ENCODE data around the gene FAM170A. TPM values are rescaled to one million over a fixed set of nuclear protein-coding genes. Genes with fewer than 3 reads are reported as not detected.

The FAM170A gene
- total and polyA plus RNA-seq, 2 donors from 2014 or later = 0.28 TPM; not detected in 1

- no peaks in the 10 kb centered on the region for H3K27me3 ChIP-seq (ENCODE audit: control insufficient read depth, insufficient read depth, low read length)
- no peak overlapping the region for H3K27ac ChIP-seq (ENCODE audit: low read depth in 2 of 2, low read length in 2 of 2)
- FAIRE-seq (no peak), DNase-seq (no peak)
- no peaks in the 10 kb centered on the region for H3K9me3 ChIP-seq (ENCODE audit: control insufficient read depth in 2 of 3, insufficient read depth in 1 of 3, low read length in 3 of 3)
- no peak for TF ChIP-seq CTCF (IDR thresholded peaks at IDR 0.05; ENCODE audit: borderline replicate concordance, extremely low read depth, insufficient read depth)
- H3K9ac ChIP-seq (ENCODE audit: low read length in 3 of 3) = no peak overlapping the region
- H3K4me1 ChIP-seq (ENCODE audit: control insufficient read depth in 2 of 3, insufficient read depth in 2 of 3, low read depth in 1 of 3, low read length in 3 of 3) = no peaks in the 10 kb centered on the region
- H3K36me3 ChIP-seq (ENCODE audit: control insufficient read depth in 2 of 3, insufficient read depth in 3 of 3, low read length in 3 of 3) = no peaks in the 10 kb centered on the region
- H3K4me3 ChIP-seq (ENCODE audit: low read length in 3 of 3) = no peak overlapping the region
- intact Hi-C loops (cut with DNase I) = no loop called here
Observed at GRCh38 chr5:119597728-119598298, 31.5 kb upstream of the FAM170A start.

GRCh38 chr5:119613937-119614336 lies 15.4 kb upstream of the FAM170A start:
- H3K9ac ChIP-seq (ENCODE audit: low read length in 3 of 3) = no peak overlapping the region
- H3K4me3 ChIP-seq (ENCODE audit: low read length in 3 of 3) = no peak overlapping the region
- intact Hi-C loops (cut with DNase I) = no loop called here
- no peaks in the 10 kb centered on the region for H3K9me3 ChIP-seq (ENCODE audit: control insufficient read depth in 2 of 3, insufficient read depth in 1 of 3, low read length in 3 of 3)
- H3K27ac ChIP-seq (ENCODE audit: low read depth in 2 of 2, low read length in 2 of 2) = no peak overlapping the region
- H3K27me3 ChIP-seq (ENCODE audit: control insufficient read depth, insufficient read depth, low read length) = no peaks in the 10 kb centered on the region
- no peaks in the 10 kb centered on the region for H3K4me1 ChIP-seq (ENCODE audit: control insufficient read depth in 2 of 3, insufficient read depth in 2 of 3, low read depth in 1 of 3, low read length in 3 of 3)
- FAIRE-seq (no peak), DNase-seq (no peak)
- no peaks in the 10 kb centered on the region for H3K36me3 ChIP-seq (ENCODE audit: control insufficient read depth in 2 of 3, insufficient read depth in 3 of 3, low read length in 3 of 3)
- no peak for TF ChIP-seq CTCF (IDR thresholded peaks at IDR 0.05; ENCODE audit: borderline replicate concordance, extremely low read depth, insufficient read depth)

GRCh38 chr5:119614838-119615237 lies 14.5 kb upstream of the FAM170A start:
- intact Hi-C loops (cut with DNase I) = no loop called here
- no peak overlapping the region for H3K27ac ChIP-seq (ENCODE audit: low read depth in 2 of 2, low read length in 2 of 2)
- no peak for TF ChIP-seq CTCF (IDR thresholded peaks at IDR 0.05; ENCODE audit: borderline replicate concordance, extremely low read depth, insufficient read depth)
- no peak for FAIRE-seq
- H3K9me3 ChIP-seq (ENCODE audit: control insufficient read depth in 2 of 3, insufficient read depth in 1 of 3, low read length in 3 of 3) = no peaks in the 10 kb centered on the region
- no peak for DNase-seq
- no peaks in the 10 kb centered on the region for H3K4me1 ChIP-seq (ENCODE audit: control insufficient read depth in 2 of 3, insufficient read depth in 2 of 3, low read depth in 1 of 3, low read length in 3 of 3)
- H3K9ac ChIP-seq (ENCODE audit: low read length in 3 of 3) = no peak overlapping the region
- H3K4me3 ChIP-seq (ENCODE audit: low read length in 3 of 3) = no peak overlapping the region
- no peaks in the 10 kb centered on the region for H3K27me3 ChIP-seq (ENCODE audit: control insufficient read depth, insufficient read depth, low read length)
- no peaks in the 10 kb centered on the region for H3K36me3 ChIP-seq (ENCODE audit: control insufficient read depth in 2 of 3, insufficient read depth in 3 of 3, low read length in 3 of 3)

- no peaks in the 10 kb centered on the region for H3K27me3 ChIP-seq (ENCODE audit: control insufficient read depth, insufficient read depth, low read length)
- H3K9ac ChIP-seq (ENCODE audit: low read length in 3 of 3) = no peak overlapping the region
- no peak overlapping the region for H3K27ac ChIP-seq (ENCODE audit: low read depth in 2 of 2, low read length in 2 of 2)
- H3K9me3 ChIP-seq (ENCODE audit: control insufficient read depth in 2 of 3, insufficient read depth in 1 of 3, low read length in 3 of 3) = peaks cover 0 to 2% (median 0%) of the 10 kb centered on the region in 3 donors
- DNase-seq (no peak), FAIRE-seq (no peak)
- no peak for TF ChIP-seq CTCF (IDR thresholded peaks at IDR 0.05; ENCODE audit: borderline replicate concordance, extremely low read depth, insufficient read depth)
- no peaks in the 10 kb centered on the region for H3K36me3 ChIP-seq (ENCODE audit: control insufficient read depth in 2 of 3, insufficient read depth in 3 of 3, low read length in 3 of 3)
- no peaks in the 10 kb centered on the region for H3K4me1 ChIP-seq (ENCODE audit: control insufficient read depth in 2 of 3, insufficient read depth in 2 of 3, low read depth in 1 of 3, low read length in 3 of 3)
- H3K4me3 ChIP-seq (ENCODE audit: low read length in 3 of 3) = no peak overlapping the region
- intact Hi-C loops (cut with DNase I) = no loop called here
Observed at GRCh38 chr5:119626086-119626485, 3.3 kb upstream of the FAM170A start.
